NCI-H748 (cell line): Measurements from ENCODE around the gene CYP2C18.
A peak's percentile ranks its signal among the peaks of the same experiment; 100 is the strongest.
"Not testable (repeated sequence)": the region's sequence is repeated elsewhere in the genome, so short reads cannot be mapped to it uniquely, and the experiment has no call there.

Experiments used
- DNase-seq: peaks from one replicate; lab custom pipeline; 2025; ENCODE audit not compliant: unreplicated experiment; lab: John Stamatoyannopoulos, UW

The CYP2C18 gene

GRCh38 chr10:94738588-94738987 is 55.1 kb downstream of the CYP2C18 start:
- DNase-seq: no peak

- no peak for DNase-seq
These were observed 63.6 kb downstream of the CYP2C18 start for GRCh38 chr10:94747137-94747536.

- no peak for DNase-seq
These were observed 64.3 kb downstream of the CYP2C18 start for GRCh38 chr10:94747838-94748237.

GRCh38 chr10:94757916-94758315 is 74.4 kb downstream of the CYP2C18 start:
- no peak for DNase-seq

GRCh38 chr10:94760586-94761178 is 77.2 kb downstream of the CYP2C18 start:
- DNase-seq: no peak

GRCh38 chr10:94762393-94762792 is 78.9 kb downstream of the CYP2C18 start, which contains the start of gene CYP2C19:
TSS of gene CYP2C19 (plus strand) at chr10:94762681. CDS start at chr10:94762706, 25 bp downstream.
- no peak for DNase-seq

- DNase-seq: not testable (repeated sequence)
These were observed 91.9 kb downstream of the CYP2C18 start for GRCh38 chr10:94775425-94775824.

GRCh38 chr10:94777886-94778458 is 94.4 kb downstream of the CYP2C18 start:
- peak; percentile 31 for DNase-seq

- no peak for DNase-seq
These were observed 97.3 kb downstream of the CYP2C18 start for GRCh38 chr10:94780844-94781243.

- no peak for DNase-seq
These were observed 100.7 kb downstream of the CYP2C18 start for GRCh38 chr10:94784256-94784655.

GRCh38 chr10:94785211-94785610 is 101.7 kb downstream of the CYP2C18 start:
- no peak for DNase-seq
